Ovary (tissue), 3 donors: ENCODE results near the gene C2CD3.
"Not testable (repeated sequence)": the region's sequence is repeated elsewhere in the genome, so short reads cannot be mapped to it uniquely, and the experiment has no call there.

Experiments used
- CTCF ChIP-seq, 3 donors: fragments of 450-650 bp in 2 of 3; fragments of 200-600 bp in 1 of 3; IDR thresholded peaks; one replicate each; pipeline versions ENCODE4 v1.5.1 to v1.8.0; 2016 to 2022; ENCODE audit warnings: antibody characterized with exemption in 3 of 3, mild to moderate bottlenecking in 1 of 3
- EP300 ChIP-seq: sonication (generic); formaldehyde crosslinking; IDR thresholded peaks from one replicate; pipeline ENCODE4 v1.6.1; 2017; ENCODE audit warnings: antibody characterized with exemption
- POLR2A ChIP-seq: fragments of 450-650 bp; IDR thresholded peaks from one replicate; pipeline ENCODE4 v1.6.1; 2017; ENCODE audit warnings: antibody characterized with exemption, mild to moderate bottlenecking, moderate library complexity
- donor health status: DM: no; HTN: no; CAD: no.

- TF ChIP-seq CTCF (IDR thresholded peaks at IDR 0.05); POLR2A; EP300: not testable (repeated sequence)
These were observed 109.2 kb downstream of the C2CD3 start for GRCh38 chr11:74061599-74061998.
